Caco-2 (cell line): ENCODE measurements around the gene SIK3. TPM values are rescaled to one million over a fixed set of nuclear protein-coding genes. Genes with fewer than 3 reads are reported as not detected.

ENCODE experiments used
- BruUV-seq: library from RNA; stranded (reverse); fragments of 400-500 nt; replicated peaks from 2 replicates; lab custom pipeline; 2021; lab: Mats Ljungman, UMichigan
- CTCF ChIA-PET: fragments of 300-600 bp; sonication (Branson Sonifier 250); formaldehyde crosslinking; loops from one replicate; lab custom pipeline; 2022; ENCODE audit warnings: antibody characterized with exemption; lab: Charles Lee
- POLR2A ChIA-PET: fragments of 300-600 bp; sonication (Branson Sonifier 250); formaldehyde crosslinking; loops from one replicate; lab custom pipeline; 2022; ENCODE audit warnings: antibody characterized with exemption; lab: Charles Lee
- DNase-seq, 2 experiments: peaks; one replicate each; pipeline versions ENCODE4 v3.0.0 to v3.0.0-alpha.2; 2020 to 2022
- H3K27me3 ChIP-seq: replicated peaks from 2 replicates; pipeline ENCODE4 v1.6.0; 2011; ENCODE audit warnings: low read length; ENCODE audit not compliant: control insufficient read depth, insufficient read depth
- H3K36me3 ChIP-seq: 2 replicates; pipeline ENCODE4 v1.5.1; 2011; ENCODE audit warnings: low read length; ENCODE audit not compliant: control insufficient read depth, insufficient read depth
- H3K4me1 ChIP-seq: fragments of 250-450 bp; sonication (Bioruptor Pico); 2 replicates; pipeline ENCODE4 v1.5.1; 2020; ENCODE audit warnings: mild to moderate bottlenecking
- H3K4me3 ChIP-seq: 2 replicates; pipeline ENCODE4 v1.5.1; 2011; ENCODE audit warnings: low read depth, mild to moderate bottlenecking, control low read depth, low read length
- H3K9me3 ChIP-seq: fragments of 250-450 bp; sonication (Bioruptor Pico); 2 replicates; pipeline ENCODE4 v1.5.1; 2020; ENCODE audit warnings: mild to moderate bottlenecking, moderate library complexity
- H3K27ac Mint-ChIP-seq: one replicate; pipeline ENCODE4 v1.8.0; 2022; ENCODE audit warnings: mixed read lengths; ENCODE audit not compliant: unreplicated experiment
- H3K27me3 Mint-ChIP-seq: one replicate; pipeline ENCODE4 v1.8.0; 2022; ENCODE audit warnings: mixed read lengths; ENCODE audit not compliant: insufficient read depth, unreplicated experiment
- H3K36me3 Mint-ChIP-seq: one replicate; pipeline ENCODE4 v1.8.0; 2022; ENCODE audit warnings: mild to moderate bottlenecking, mixed read lengths; ENCODE audit not compliant: insufficient read depth, unreplicated experiment
- H3K4me1 Mint-ChIP-seq: one replicate; pipeline ENCODE4 v1.8.0; 2022; ENCODE audit warnings: low read depth, mixed read lengths; ENCODE audit not compliant: unreplicated experiment
- H3K4me3 Mint-ChIP-seq: one replicate; pipeline ENCODE4 v1.8.0; 2022; ENCODE audit warnings: mild to moderate bottlenecking, moderate library complexity, mixed read lengths; ENCODE audit not compliant: unreplicated experiment
- H3K9me3 Mint-ChIP-seq: one replicate; pipeline ENCODE4 v1.8.0; 2022; ENCODE audit warnings: mixed read lengths; ENCODE audit not compliant: unreplicated experiment
- intact Hi-C: fragments of 100-400 bp; cut with micrococcal nuclease; formaldehyde crosslinking; loops from one replicate; pipeline ENCODE4 v1.10.0; 2022; ENCODE audit not compliant: unreplicated experiment
- total RNA-seq: library from RNA; stranded (reverse); gene quantifications from 2 replicates; pipeline ENCODE4 v1.2.3, GENCODE V29; 2022
- TF ChIP-seq, protein P1 (sequence below), 2 experiments: fragments of 200-600 bp in 1 of 2; IDR thresholded peaks; 1 replicate in 1 of 2; 2 replicates in 1 of 2; pipeline versions ENCODE4 v1.5.1 to v1.8.0; 2011 to 2022; ENCODE audit warnings: antibody characterized with exemption in 1 of 2, control low read depth in 1 of 2, inconsistent platforms in 1 of 2, low read depth in 1 of 2, low read length in 1 of 2, mild to moderate bottlenecking in 1 of 2, moderate library complexity in 1 of 2; ENCODE audit not compliant: insufficient read depth in 1 of 2, severe bottlenecking in 1 of 2, unreplicated experiment in 1 of 2

SIK3 gene
- total RNA-seq, 1 experiment from 2014 or later: 65.7 TPM

DNA sequence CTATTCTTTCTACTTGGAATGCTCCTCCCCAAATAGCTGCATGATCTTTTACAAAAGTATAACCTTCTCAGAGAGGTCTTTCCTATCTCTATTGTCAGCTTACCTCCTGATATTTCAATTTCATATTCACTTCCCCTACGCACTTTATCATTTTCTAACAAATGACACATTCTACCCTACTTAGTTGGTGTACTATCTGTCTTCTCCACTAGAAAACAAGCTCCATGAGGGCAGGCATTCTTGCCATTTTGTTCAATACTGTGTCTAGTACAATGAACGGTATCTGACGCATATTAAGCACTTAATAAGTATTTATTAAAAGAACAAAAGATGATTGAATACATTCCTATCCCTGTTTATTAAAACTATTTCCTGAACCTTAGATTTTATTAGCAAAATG is 164.3 kb downstream of the SIK3 start:
- no peaks in the 10 kb centered on the region for H3K36me3 Mint-ChIP-seq
- Histone ChIP-seq H3K27me3 (no peaks in the 10 kb centered on the region), H3K36me3 (no peaks in the 10 kb centered on the region), H3K4me3 (no peak overlapping the region), H3K9me3 (no peaks in the 10 kb centered on the region), H3K4me1 (peaks cover 10% of the 10 kb centered on the region; the same call in 1 of the 2 replicates)
- peaks cover 11% of the 10 kb centered on the region for H3K9me3 Mint-ChIP-seq
- POLR2A ChIA-PET: no interaction called here
- no peak overlapping the region for H3K4me3 Mint-ChIP-seq
- no peak for DNase-seq
- no peak overlapping the region for H3K27ac Mint-ChIP-seq
- no peaks in the 10 kb centered on the region for H3K27me3 Mint-ChIP-seq
- CTCF ChIA-PET: no interaction called here
- peaks cover 24% of the 10 kb centered on the region for H3K4me1 Mint-ChIP-seq
- intact Hi-C loops: no loop called here
- no TSS peak for BruUV-seq
- TF ChIP-seq, protein P1, sequence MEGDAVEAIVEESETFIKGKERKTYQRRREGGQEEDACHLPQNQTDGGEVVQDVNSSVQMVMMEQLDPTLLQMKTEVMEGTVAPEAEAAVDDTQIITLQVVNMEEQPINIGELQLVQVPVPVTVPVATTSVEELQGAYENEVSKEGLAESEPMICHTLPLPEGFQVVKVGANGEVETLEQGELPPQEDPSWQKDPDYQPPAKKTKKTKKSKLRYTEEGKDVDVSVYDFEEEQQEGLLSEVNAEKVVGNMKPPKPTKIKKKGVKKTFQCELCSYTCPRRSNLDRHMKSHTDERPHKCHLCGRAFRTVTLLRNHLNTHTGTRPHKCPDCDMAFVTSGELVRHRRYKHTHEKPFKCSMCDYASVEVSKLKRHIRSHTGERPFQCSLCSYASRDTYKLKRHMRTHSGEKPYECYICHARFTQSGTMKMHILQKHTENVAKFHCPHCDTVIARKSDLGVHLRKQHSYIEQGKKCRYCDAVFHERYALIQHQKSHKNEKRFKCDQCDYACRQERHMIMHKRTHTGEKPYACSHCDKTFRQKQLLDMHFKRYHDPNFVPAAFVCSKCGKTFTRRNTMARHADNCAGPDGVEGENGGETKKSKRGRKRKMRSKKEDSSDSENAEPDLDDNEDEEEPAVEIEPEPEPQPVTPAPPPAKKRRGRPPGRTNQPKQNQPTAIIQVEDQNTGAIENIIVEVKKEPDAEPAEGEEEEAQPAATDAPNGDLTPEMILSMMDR (IDR thresholded peaks at IDR 0.05; ENCODE audit: insufficient read depth in 1 of 2, low read depth in 1 of 2, low read length in 1 of 2, severe bottlenecking in 1 of 2, unreplicated experiment in 1 of 2): no peak

DNA sequence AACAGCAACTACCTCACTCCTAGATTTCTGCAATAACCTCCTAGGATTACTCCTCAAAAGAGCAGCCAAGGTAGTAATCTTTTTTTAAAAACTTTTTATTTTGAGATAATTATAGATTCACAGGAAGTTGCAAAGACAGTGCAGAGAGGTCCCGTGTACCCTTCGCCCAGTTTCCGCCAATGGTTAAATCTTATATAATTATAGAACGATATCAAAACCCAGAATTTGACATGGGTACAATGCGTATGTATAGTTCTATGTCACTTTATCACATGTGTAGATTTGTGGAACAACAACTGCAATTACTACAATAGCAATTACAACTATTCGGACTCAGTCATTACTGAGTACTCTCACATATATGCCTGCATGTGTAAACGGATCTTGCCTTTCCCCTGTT is 166.0 kb downstream of the SIK3 start:
- DNase-seq: no peak
- peaks cover 10% of the 10 kb centered on the region; the same call in 1 of the 2 replicates for H3K4me1 ChIP-seq
- no peaks in the 10 kb centered on the region for H3K36me3 ChIP-seq
- Mint-ChIP-seq H3K9me3 (peaks cover 11% of the 10 kb centered on the region), H3K4me3 (no peak overlapping the region), H3K27ac (no peak overlapping the region), H3K36me3 (peaks cover 2% of the 10 kb centered on the region), H3K4me1 (peaks cover 24% of the 10 kb centered on the region), H3K27me3 (no peaks in the 10 kb centered on the region)
- no peaks in the 10 kb centered on the region for H3K27me3 ChIP-seq
- no peaks in the 10 kb centered on the region for H3K9me3 ChIP-seq
- POLR2A ChIA-PET: no interaction called here
- no TSS peak for BruUV-seq
- CTCF ChIA-PET: interaction anchor here (0.7 kb wide), 1 partner anchor 309 kb away, joined by 4 read pairs; no protein-coding TSS in a partner anchor
- TF ChIP-seq, protein P1 (IDR thresholded peaks at IDR 0.05; ENCODE audit: insufficient read depth in 1 of 2, low read depth in 1 of 2, low read length in 1 of 2, severe bottlenecking in 1 of 2, unreplicated experiment in 1 of 2): no peak
- H3K4me3 ChIP-seq: no peak overlapping the region
- intact Hi-C loops: no loop called here

DNA sequence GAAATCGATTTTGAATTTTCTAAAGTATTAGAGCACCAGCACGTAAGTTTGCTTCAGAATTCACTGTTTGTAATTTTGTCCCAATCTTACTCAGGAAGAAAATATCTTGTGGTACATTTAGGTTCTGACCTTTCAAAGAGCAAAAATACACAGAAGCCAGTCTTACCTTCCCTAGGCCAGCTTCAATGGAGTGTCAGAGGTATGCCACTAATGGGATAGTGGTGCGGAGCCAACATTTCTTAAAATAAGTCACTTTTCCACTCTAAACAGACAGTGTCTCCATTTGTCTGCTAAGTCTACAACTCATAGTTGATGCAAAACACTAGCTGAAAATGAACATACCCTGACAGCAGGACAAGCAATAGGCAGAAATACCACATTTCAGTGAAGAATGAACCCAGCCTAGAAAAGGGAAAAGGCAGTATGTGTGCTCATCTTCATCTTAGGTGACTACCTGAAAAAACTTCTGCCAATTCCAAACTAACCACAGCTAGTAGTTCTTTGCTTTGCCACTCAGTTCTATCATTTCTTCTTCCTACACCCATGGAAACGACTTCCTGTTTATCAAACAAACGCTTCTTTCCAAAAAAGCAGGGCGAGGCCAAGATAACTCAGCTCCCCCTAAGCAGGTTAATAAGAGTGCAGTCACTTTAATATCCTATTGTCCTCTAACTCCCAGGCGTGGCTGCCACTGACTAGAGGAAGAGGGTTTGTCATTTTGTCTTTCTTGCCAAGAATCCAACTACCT is 166.8 kb downstream of the SIK3 start:
- Histone ChIP-seq H3K36me3 (no peaks in the 10 kb centered on the region; the same call in 1 of the 2 replicates), H3K9me3 (no peaks in the 10 kb centered on the region), H3K4me3 (no peak overlapping the region), H3K4me1 (peaks cover 10% of the 10 kb centered on the region; the same call in 1 of the 2 replicates), H3K27me3 (no peaks in the 10 kb centered on the region)
- no peak overlapping the region for H3K4me3 Mint-ChIP-seq
- DNase-seq: no peak
- ChIA-PET POLR2A (no interaction called here), CTCF (no interaction called here)
- BruUV-seq: no TSS peak
- H3K36me3 Mint-ChIP-seq: peaks cover 6% of the 10 kb centered on the region
- peaks cover 24% of the 10 kb centered on the region for H3K4me1 Mint-ChIP-seq
- intact Hi-C loops: no loop called here
- TF ChIP-seq, protein P1 (IDR thresholded peaks at IDR 0.05; ENCODE audit: insufficient read depth in 1 of 2, low read depth in 1 of 2, low read length in 1 of 2, severe bottlenecking in 1 of 2, unreplicated experiment in 1 of 2): no peak
- H3K9me3 Mint-ChIP-seq: peaks cover 11% of the 10 kb centered on the region
- H3K27ac Mint-ChIP-seq: no peak overlapping the region
- no peaks in the 10 kb centered on the region for H3K27me3 Mint-ChIP-seq
